ENCODE data around the gene GRIK5.

GRIK5 gene

GRCh38 chr19:42089191-42089750 lies 19.3 kb upstream of the GRIK5 start:
- no peak for TF ChIP-seq ZNF274 (IDR thresholded peaks at IDR 0.05; ENCODE audit: low read depth, low read length)
- no peak overlapping the region for H3K4me3 ChIP-seq (ENCODE audit: low read length)

GRCh38 chr19:42088471-42089190 lies 18.6 kb upstream of the GRIK5 start:
- H3K4me3 ChIP-seq (ENCODE audit: low read length), result no peak overlapping the region
- TF ChIP-seq ZNF274 (IDR thresholded peaks at IDR 0.05; ENCODE audit: low read depth, low read length), result no peak

GRCh38 chr19:42086770-42087550 lies 17.0 kb upstream of the GRIK5 start:
- H3K4me3 ChIP-seq (ENCODE audit: low read length), result no peak overlapping the region
- TF ChIP-seq ZNF274 (IDR thresholded peaks at IDR 0.05; ENCODE audit: low read depth, low read length), result no peak

- TF ChIP-seq ZNF274 (IDR thresholded peaks at IDR 0.05; ENCODE audit: low read depth, low read length), result no peak
Measured at GRCh38 chr19:42086188-42086736, 16.3 kb upstream of the GRIK5 start.

GRCh38 chr19:42083537-42083936 lies 13.5 kb upstream of the GRIK5 start:
- TF ChIP-seq ZNF274 (IDR thresholded peaks at IDR 0.05; ENCODE audit: low read depth, low read length), result no peak
- no peak overlapping the region for H3K4me3 ChIP-seq (ENCODE audit: low read length)

More at GRCh38 chr19:42086188-42086736, 16.3 kb upstream of the GRIK5 start:
- H3K4me3 ChIP-seq (ENCODE audit: low read length), result no peak overlapping the region

GRCh38 chr19:42081584-42082203 lies 11.7 kb upstream of the GRIK5 start:
- no peak for TF ChIP-seq ZNF274 (IDR thresholded peaks at IDR 0.05; ENCODE audit: low read depth, low read length)
- no peak overlapping the region for H3K4me3 ChIP-seq (ENCODE audit: low read length)

GRCh38 chr19:42080764-42081375 lies 10.9 kb upstream of the GRIK5 start:
- H3K4me3 ChIP-seq (ENCODE audit: low read length), result no peak overlapping the region
- no peak for TF ChIP-seq ZNF274 (IDR thresholded peaks at IDR 0.05; ENCODE audit: low read depth, low read length)

- no peak for TF ChIP-seq ZNF274 (IDR thresholded peaks at IDR 0.05; ENCODE audit: low read depth, low read length)
- no peak overlapping the region for H3K4me3 ChIP-seq (ENCODE audit: low read length)
Measured at GRCh38 chr19:42079886-42080763, 10.1 kb upstream of the GRIK5 start.

GRCh38 chr19:42079276-42079669 lies 9.3 kb upstream of the GRIK5 start:
- TF ChIP-seq ZNF274 (IDR thresholded peaks at IDR 0.05; ENCODE audit: low read depth, low read length), result no peak
- no peak overlapping the region for H3K4me3 ChIP-seq (ENCODE audit: low read length)

GRCh38 chr19:42078538-42079275 lies 8.7 kb upstream of the GRIK5 start:
- no peak for TF ChIP-seq ZNF274 (IDR thresholded peaks at IDR 0.05; ENCODE audit: low read depth, low read length)
- H3K4me3 ChIP-seq (ENCODE audit: low read length), result no peak overlapping the region

- no peak for TF ChIP-seq ZNF274 (IDR thresholded peaks at IDR 0.05; ENCODE audit: low read depth, low read length)
- peak overlapping the region; percentile 99; the same call in 1 of the 2 replicates for H3K4me3 ChIP-seq (ENCODE audit: low read length)
Measured at GRCh38 chr19:42078058-42078457, 8.1 kb upstream of the GRIK5 start.

GRCh38 chr19:42076380-42076944 lies 6.5 kb upstream of the GRIK5 start:
- no peak for TF ChIP-seq ZNF274 (IDR thresholded peaks at IDR 0.05; ENCODE audit: low read depth, low read length)
- peak overlapping the region; percentile 99 for H3K4me3 ChIP-seq (ENCODE audit: low read length)

Data from GM08714 (cell line).